DMS153 treated with DMSO at 0.1 percent for 48 hours (cell line): ENCODE measurements around the gene IFITM2.
"Not testable (repeated sequence)": the region's sequence is repeated elsewhere in the genome, so short reads cannot be mapped to it uniquely, and the experiment has no call there.

ENCODE experiments used
- DNase-seq: peaks from one replicate; lab custom pipeline; 2025; ENCODE audit not compliant: unreplicated experiment; lab: John Stamatoyannopoulos, UW

IFITM2 gene

DNA sequence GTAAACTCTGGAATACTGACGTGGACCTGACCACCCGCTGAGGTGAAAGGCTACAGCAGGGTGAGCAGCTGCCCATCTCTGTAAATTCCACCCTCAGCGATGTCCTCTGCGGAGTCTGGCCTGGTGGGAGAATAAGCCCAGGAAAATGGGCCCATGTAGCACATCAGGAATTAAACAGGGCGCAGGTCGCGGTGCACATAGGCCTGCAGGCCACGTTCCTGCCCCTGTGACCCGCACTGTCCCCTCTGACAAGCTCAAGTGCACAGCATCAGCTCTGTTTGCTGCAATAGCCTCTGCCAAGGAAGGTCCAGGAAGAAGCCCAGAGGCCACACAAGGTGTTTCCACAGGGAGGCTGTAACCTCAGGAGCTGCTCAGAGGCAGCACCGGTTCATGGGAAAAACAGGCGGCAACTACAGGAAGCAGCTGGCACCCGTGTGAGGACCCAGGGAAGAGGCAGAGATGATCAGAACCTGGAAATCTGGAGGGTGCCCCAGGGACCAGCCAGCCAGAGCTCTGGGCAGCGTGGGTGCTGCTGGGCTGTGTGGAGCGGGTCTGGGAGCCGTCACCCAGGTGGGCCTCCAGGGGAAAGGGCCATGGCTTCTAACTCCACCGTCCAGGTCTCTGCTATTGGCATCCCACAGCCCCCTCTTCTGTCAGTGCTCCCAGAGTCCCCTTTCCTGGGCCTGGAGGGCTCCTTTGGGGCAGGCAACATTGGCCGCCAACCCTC lies 808 bp upstream of the IFITM2 start:
- no peak for DNase-seq

GRCh38 chr11:308740-309665 lies 1.4 kb downstream of the IFITM2 start:
- DNase-seq = not testable (repeated sequence)

- not testable (repeated sequence) for DNase-seq
Observed at GRCh38 chr11:309979-310572, 2.5 kb downstream of the IFITM2 start.

- not testable (repeated sequence) for DNase-seq
Observed at GRCh38 chr11:311013-311748, 3.6 kb downstream of the IFITM2 start.

GRCh38 chr11:312092-312816 lies 4.6 kb downstream of the IFITM2 start:
- DNase-seq = no peak

DNA sequence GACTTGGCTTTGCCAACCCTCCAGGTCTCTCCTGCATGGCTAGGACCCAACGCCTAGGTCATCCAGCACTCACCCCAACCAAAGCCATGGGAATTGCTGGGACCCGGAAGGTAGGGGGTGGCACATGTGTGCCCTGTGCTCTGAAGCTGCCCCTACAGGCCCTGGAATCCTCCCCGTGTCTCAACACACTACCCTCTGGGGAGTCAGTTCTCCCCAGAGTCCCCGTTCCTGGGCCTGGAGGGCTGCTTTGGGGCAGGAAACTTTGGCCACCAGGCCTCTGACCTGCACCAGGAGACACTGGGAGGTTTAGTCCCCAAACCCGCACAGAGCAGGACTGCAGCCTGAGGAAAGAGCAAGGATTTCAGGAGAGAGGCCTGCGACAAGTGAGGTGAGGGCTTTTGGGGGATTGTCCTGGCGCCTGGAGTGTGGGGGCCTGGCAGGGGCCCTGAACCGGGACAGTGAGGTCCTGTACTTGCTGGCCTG lies 5.7 kb downstream of the IFITM2 start:
- no peak for DNase-seq

DNA sequence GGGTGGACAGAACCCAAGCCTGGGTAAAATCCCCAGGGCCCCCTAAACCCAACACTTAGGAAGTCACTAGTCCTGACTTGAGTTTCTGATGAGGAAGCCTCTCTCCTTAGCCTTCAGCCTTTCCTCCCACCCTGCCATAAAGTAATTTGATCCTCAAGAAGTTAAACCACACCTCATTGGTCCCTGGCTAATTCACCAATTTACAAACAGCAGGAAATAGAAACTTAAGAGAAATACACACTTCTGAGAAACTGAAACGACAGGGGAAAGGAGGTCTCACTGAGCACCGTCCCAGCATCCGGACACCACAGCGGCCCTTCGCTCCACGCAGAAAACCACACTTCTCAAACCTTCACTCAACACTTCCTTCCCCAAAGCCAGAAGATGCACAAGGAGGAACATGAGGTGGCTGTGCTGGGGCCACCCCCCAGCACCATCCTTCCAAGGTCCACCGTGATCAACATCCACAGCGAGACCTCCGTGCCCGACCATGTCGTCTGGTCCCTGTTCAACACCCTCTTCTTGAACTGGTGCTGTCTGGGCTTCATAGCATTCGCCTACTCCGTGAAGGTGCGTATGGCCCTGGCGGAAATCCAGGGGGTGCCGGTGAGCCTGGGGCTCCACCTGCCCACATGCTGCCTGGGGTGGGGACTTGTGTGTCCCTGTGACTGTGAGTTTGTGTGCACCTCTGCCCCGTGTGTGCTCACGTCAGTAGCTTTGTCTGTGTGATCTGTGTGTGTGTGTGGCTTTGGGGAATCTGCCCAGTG lies 6.4 kb downstream of the IFITM2 start, which contains the start of gene IFITM1:
IFITM1 (plus strand) TSS at position 254 of the 767 bp plus-strand sequence; CDS start at position 385, 131 bp downstream.
- no peak for DNase-seq

DNA sequence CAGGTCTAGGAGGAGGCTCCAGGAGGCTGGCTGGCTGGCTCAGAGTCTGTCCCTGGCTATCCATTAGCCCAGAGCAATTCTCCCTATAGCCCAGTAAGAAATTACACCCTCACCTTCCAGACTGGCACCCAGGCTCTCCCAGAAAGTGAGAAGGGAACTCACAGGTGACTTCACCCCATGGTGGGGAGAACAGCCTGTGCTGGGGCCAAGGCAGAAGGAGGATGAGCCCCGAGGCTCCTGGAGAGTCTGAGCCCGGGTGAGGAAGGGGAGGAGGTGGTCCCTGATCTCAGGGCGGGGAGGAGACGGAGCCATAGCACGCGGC lies 6.9 kb downstream of the IFITM2 start:
- not testable (repeated sequence) for DNase-seq

DNA sequence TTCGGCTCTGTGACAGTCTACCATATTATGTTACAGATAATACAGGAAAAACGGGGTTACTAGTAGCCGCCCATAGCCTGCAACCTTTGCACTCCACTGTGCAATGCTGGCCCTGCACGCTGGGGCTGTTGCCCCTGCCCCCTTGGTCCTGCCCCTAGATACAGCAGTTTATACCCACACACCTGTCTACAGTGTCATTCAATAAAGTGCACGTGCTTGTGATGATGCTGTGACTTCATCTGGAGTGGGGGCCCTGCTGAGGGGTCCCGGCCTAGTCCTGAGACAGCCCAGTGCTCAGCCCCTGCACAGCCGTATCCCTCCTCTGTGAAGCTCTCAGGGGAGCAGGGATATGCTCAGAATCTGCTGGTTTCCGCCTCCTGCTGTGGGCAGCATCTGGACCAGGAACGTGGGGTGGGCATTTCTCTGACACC lies 7.5 kb downstream of the IFITM2 start:
- no peak for DNase-seq

GRCh38 chr11:315516-315994 lies 7.9 kb downstream of the IFITM2 start:
- DNase-seq = no peak

DNA sequence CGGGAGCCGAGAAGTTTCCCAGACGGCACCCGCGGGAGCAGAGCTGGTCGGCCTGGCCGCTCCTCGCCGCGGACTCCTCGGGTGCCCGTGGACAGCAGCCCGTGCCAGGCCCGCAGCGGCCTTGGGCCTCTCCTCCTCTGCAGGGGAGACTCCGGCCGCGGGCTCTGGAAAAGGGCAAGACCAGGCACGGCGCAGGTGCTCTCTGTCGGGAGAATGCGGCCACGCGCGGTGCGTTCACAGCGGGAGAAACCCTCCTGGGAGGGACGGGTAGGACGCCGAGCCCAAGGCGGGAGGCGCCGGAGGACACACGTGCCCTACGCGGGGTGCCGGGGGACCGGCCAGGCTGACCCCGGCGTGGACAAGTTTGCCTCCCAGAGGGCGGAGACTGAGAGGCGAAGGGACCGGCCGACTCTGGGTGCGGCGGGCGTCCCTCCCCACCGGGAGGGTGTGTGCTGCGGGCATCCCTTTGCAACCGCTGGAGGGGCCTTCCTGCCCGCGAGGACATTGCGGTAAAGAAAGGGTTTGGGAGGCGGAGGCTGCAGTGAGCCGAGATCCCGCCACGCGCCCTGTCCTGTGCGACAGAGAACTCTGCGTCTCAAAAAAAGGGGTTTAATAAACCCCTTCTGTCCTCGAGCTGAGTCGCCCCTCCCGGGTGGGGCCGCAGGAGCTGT lies 8.6 kb downstream of the IFITM2 start:
- DNase-seq = no peak

DNA sequence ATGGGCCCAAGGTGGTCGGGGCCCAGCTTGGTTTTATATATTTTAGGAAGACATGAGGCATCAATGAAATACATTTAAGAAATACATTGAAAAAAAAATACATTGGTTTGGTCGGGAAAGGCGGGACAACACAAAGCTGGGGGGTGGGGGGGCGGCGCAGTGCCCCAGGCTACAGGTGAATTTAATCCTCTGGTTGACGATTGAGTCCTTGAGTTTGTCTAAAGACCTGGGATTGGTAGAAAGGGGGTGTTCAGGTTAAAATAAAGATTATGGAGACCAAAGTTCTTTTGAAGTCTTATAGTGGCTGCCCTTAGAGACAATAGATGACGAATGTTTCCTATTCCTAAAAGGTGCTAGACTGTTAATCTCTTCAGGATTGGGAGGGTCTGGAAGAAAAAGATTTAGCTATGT lies 9.3 kb downstream of the IFITM2 start:
- no peak for DNase-seq

DNA sequence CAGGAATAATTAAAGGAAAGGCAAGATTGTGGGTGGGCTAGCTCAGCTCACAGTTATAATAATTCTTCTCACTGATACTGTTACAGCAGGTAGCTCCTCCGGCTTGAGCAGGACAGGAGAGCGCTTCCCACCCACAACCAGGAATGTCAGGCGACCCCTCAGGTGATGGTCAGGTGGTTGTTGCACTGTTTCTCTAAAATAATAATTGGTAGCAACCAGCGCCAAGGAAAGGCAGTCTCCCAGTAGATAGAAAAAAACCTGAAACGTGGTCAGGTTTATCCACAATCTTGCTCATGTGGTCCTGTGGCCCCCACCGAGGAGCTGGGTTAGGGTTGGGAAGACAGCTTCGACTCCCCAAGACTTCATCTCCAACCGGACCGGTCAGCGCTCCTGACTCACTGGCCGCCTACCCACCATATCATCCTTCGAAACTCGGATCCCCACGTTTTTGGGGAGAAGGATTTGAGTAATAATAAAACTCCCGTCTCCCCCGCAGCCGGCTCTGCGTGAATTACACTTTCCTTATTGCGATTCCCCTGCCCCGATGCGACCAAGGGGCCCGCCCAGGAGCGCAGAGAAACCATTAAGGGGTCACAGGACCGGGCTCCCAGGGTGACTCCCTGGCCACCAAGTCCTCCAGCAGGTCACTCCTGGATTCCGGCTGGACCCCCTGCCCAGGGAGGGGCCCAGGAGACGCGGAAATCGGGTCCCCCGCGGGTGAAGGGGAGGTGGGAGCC lies 10.2 kb downstream of the IFITM2 start:
- DNase-seq = not testable (repeated sequence)

- not testable (repeated sequence) for DNase-seq
Observed at GRCh38 chr11:318405-319120, 10.9 kb downstream of the IFITM2 start.

- not testable (repeated sequence) for DNase-seq
Observed at GRCh38 chr11:319121-319887, 11.7 kb downstream of the IFITM2 start.

GRCh38 chr11:319888-320273 lies 12.3 kb downstream of the IFITM2 start:
- not testable (repeated sequence) for DNase-seq

DNA sequence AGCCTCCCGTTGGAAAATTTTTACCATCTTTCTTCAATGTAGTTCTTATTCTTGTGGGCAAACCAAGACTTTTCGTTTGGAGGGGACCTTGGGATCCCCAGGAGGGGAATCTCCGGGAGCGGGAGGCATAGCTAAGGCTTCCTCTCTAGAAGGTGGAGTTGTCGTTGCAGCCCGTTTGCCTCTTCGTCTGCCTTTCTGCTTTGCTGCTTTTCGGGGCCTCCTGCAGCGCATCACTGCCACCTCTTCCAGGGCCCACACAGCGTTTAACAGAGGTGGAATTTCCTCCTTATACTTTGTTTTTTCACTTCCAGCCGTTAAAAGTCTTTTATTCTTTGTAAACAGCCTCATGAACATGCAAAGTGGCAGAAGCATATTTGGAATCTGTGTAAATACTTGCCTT lies 16.5 kb downstream of the IFITM2 start:
- DNase-seq = no peak
